Measurements from ENCODE around the gene STIP1.
"Not testable (repeated sequence)": the region's sequence is repeated elsewhere in the genome, so short reads cannot be mapped to it uniquely, and the experiment has no call there.

Gene STIP1

GRCh38 chr11:64161037-64161436, 24.9 kb upstream of the STIP1 start:
- no peak for DNase-seq

- not testable (repeated sequence) for DNase-seq
Observed at GRCh38 chr11:64162769-64163168, 23.2 kb upstream of the STIP1 start.

- no peak for DNase-seq
Observed at GRCh38 chr11:64163951-64164350, 22.0 kb upstream of the STIP1 start.

DNA sequence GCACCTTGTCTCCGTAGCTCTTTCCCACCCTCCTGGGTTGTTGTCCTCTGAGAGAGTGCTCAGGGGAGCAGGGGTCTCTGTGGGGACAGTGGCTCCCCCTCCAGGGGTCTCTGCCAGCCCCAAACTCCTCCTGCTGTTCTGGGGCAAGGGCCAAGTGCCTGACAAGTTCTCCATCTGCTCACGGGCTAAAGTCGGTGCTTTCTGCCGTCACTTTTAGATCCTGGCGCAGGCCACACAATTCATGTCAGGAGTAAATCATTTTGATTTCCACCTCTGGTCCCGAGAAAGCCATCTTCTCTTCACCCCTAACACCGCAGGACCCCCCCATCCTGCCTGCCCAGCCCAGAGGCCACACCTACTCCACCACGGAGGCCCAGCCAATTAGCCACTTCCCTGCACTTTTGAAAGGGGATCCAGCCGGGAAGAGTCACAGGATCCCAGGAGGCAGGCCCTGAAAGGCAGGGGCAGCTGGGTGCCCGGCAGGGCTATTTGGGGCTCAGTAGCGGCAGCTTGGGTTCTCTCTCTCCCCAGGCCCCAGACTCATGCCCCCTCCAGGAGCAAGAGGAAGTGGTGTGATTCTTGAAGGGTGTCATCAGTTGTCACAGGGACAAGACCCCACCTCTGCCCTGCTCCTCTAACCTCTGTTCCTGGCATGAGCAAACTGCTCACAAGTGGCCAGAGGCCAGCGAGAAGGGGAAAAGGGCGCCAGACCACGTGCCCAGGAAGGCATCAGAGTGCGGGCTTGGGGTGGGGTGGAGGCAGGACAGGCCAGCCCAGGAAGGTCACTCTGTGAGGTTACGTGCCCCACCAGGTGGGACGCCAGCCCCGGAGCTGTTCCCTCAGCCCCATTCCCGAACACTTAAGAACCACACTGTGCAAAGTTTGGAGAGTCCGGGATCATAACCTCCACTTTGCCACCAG, 21.3 kb upstream of the STIP1 start:
- DNase-seq = no peak

DNA sequence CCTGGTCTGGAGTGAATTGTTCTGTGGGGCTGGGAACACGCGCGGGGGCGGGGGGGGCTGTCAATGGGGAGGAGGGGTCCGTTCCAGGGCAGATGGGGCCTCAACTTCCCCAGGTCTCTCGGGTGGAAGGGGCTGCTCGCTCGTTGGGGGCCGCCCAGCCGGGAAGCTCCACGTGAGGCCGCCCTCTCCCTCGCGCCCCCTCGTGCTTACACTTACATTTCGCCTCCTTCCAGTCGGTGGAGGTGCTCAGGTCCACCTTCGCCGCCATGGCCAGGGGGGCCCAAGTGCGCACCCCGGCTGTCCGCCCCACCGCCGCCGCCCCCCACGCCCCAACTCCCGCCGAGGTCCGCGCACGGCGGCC, 20.5 kb upstream of the STIP1 start:
- no peak for DNase-seq

DNA sequence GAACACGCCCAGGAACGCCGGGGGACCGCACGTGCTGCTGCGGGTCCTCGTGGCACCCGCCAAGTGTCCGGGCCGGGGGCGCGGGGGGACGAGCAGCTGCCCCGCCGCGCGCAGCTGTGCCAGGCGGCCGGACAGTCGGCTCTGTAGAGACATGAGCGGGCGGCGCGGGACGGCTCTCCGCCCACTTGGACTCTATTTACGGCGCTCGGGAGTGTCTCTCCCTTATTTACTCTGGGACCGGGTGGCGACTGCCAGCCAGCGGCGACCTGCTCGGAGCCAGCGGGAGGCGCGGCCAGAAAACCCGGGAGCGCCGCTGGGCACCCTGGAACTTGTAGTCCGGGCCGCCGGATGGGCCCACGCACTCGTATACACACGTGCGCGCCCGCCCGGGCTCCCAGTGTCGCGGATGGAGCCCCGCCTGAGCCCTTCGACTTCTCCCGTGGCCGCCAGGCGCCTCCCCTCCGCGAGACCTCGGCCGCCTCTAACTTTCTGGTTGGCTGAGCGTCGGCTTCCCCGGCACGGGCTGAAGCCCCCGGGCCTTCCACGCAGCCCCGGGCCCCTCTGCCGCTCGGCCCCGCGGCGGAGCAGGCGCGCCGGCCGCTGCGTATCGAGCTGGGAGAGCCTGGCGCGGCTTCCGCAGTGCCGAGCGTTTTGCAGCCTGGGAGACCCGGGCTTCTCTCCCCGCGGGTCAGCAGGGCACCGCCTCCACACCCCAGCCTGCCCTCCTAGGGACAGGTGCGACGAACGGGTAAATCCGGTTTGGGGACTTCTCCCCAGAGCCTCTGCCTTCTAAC, 19.9 kb upstream of the STIP1 start, which contains the start of gene MACROD1:
MACROD1 (minus strand) TSS at position 272 of the 794 bp plus-strand sequence; CDS start at position 153, 119 bp downstream.
- peak; percentile 45 for DNase-seq

DNA sequence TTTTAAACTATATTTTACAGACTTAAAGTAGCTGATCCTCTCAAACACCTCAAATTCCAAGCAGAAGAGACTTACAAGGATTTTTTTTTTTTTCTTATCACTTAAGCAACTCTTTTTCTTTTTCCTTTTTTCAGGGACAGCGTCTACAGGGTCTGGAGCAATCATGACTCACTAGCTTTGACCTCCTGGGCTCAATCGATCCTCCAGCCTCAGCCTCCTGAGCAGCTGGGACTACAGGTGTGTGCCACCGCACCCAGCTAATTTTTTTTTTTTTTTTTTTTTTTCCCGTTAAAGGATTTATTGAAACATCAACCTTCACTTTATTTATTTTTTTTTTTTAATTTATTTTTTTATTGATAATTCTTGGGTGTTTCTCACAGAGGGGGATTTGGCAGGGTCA, 15.6 kb upstream of the STIP1 start:
- no peak for DNase-seq

GRCh38 chr11:64173616-64174355, 12.2 kb upstream of the STIP1 start:
- no peak for DNase-seq

GRCh38 chr11:64176751-64177150, 9.2 kb upstream of the STIP1 start:
- DNase-seq = no peak

GRCh38 chr11:64178203-64178602, 7.8 kb upstream of the STIP1 start:
- DNase-seq = no peak

DNA sequence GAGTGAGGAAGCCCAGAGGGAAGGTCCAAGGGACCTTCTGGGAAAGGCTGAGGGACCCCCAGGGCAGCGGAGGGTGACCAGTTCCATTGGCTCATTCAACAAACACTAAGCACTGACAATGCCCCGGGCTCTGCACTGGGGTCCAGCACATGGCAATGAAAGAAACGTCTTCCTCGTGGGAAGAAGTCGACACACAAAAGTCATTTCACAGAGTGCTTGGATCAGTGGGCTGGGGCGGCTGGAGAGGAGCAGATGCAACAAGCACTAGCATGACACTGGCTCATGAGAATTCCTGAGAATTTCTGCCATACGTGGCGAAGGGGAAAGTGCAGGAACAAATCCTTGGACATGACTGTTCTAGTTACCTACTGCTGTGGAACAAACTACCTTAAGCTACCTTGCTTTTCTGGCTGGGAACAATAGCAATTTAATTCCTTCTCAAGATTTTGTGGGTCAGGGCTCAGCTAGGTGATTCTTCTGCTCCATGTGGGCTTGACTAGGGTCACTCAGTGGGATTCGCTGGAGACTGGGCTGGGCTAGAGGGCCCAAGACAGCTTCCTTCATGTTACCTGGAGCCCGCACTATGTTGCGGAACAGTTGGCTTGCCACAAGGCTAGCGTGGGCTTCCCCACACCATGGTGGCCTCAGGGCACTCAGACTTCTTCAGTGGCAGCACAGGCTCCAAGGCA, 6.9 kb upstream of the STIP1 start:
- no peak for DNase-seq

GRCh38 chr11:64180891-64181290, 5.1 kb upstream of the STIP1 start:
- DNase-seq = no peak

GRCh38 chr11:64181506-64182411, 4.2 kb upstream of the STIP1 start:
- DNase-seq = peak; percentile 23

GRCh38 chr11:64183890-64184289, 2.1 kb upstream of the STIP1 start:
- no peak for DNase-seq

DNA sequence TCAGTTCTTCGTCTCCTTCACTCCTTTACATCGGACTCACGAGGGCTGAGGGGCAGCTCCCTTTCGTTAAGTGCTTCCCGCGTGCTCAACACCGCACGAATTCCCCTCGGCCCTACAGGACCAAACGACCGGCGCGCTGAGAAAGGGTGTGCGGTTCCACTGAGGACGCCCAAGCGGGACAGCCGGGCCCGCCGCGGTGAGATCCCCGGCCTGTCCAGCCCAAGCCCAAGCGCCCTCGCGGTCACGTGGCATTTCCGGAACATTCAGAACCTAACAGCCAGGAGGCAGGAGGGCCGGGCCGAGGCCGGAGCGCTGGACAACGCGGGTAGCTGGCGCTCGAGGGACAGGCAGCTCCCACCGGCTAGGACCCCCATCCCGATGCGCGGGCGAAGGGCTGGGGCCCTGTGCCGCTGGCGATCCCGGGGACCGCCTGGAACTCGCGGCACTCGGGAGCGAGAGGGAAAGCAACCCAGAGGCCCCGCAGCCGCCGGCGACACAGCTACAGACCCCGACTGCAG, 737 bp upstream of the STIP1 start:
- no peak for DNase-seq

DNA sequence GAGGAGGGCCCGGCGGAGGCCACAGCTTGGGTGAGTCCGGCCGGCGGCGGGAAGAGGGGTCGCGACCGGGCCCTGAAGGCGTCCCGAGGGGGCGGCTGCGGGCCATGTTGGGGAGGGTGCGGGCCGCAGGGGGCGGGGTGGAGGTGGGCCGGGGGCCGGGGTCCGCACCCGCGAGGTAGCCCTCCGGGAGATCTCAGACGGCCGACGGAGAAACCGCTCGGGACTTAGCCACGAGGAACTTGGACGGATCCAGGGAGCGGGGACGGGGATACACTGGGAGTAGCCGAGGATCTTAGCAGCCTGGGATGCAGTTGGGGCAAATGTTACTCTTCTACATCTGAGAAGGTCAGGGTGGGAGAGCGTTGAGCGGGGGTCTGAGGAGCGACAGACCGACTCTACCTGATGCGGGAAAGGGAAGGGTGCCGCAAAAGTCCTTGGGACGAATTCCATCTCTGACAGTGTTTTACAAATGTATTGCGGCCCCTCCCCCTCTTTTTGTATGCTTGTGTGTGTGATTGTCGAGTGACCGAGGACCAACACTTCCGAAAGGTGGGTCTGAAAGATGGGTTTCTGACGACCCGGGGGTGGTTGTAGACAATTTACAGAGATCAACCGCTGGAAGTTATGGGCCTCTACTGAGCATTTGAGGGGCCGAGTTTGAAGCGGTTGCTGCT, 658 bp downstream of the STIP1 start:
- DNase-seq = no peak

- DNase-seq = no peak
Observed at GRCh38 chr11:64192434-64192833, 6.5 kb downstream of the STIP1 start.

DNA sequence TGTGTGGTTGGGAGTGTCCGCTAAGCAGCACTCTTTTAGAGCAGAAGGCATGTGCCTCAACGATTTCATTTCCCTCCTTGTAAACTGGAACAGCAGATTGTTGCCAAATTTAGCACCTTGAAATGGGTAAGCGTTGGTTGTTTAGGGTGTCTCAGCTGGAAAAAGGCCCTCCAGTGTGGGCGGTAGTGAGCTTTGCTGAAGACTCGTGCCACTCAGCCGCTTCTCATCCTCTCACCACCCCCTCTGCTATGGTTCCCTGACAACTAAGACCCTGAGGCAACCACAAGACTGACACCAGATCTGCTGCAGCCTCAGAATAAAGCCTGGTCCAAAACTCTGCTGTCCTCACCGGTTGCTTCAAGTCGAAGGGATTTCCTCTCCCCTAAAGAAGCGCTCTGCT, 10.7 kb downstream of the STIP1 start:
- DNase-seq = no peak

DNA sequence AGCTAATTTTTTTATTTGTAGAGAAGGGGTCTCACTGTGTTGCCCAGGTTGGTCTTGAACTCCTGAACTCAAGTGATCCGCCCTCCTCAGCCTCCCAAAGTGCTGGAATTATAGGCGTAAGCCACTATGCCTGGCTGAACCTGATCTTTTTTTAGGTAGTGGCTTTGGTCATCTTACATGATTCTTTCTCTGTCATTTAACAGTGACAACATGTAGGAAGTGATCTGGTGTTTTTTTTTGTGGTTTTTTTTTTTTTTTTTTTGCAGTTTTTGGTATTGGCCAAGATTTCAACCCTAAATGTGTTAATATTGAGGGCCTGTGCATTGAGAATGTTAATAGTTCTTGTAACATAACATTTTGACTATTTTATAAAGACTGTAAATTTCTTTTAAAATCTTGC, 12.5 kb downstream of the STIP1 start:
- DNase-seq = no peak

- DNase-seq = no peak
Observed at GRCh38 chr11:64201543-64201942, 15.6 kb downstream of the STIP1 start.

- DNase-seq = no peak
Observed at GRCh38 chr11:64202992-64203391, 17.0 kb downstream of the STIP1 start.
